ENCODE results near the gene PDCD10.

DNA sequence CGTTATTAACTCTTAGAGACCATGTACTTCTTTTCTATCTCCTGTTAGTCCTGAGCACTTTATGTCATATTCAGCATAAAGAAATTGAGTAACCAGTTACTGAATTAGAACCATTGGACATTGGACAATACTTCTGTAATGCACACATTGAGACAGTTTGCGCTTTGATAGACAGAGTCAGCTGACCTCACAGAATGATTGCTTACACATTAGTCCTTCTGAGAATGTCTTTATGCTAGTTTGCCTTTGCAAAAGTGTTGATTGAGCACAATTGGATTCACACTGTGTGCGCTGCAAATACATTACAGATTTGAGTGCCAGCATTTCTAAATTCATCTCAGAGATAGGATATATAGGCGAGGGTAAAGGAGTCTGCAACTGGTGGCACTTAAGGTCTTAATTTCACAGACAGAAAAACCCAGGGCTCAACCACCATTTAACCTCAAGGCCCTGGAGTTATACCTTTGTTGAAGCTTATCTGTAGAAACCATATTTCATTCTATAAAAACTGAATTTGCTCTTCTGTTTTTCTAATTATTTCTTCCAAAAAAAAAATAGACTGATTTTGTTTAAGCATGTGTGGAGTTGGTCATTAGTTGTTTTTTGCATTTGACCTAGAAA is 4.6 kb upstream of the PDCD10 start:
- TF ChIP-seq, protein P1, sequence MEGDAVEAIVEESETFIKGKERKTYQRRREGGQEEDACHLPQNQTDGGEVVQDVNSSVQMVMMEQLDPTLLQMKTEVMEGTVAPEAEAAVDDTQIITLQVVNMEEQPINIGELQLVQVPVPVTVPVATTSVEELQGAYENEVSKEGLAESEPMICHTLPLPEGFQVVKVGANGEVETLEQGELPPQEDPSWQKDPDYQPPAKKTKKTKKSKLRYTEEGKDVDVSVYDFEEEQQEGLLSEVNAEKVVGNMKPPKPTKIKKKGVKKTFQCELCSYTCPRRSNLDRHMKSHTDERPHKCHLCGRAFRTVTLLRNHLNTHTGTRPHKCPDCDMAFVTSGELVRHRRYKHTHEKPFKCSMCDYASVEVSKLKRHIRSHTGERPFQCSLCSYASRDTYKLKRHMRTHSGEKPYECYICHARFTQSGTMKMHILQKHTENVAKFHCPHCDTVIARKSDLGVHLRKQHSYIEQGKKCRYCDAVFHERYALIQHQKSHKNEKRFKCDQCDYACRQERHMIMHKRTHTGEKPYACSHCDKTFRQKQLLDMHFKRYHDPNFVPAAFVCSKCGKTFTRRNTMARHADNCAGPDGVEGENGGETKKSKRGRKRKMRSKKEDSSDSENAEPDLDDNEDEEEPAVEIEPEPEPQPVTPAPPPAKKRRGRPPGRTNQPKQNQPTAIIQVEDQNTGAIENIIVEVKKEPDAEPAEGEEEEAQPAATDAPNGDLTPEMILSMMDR (conservative IDR thresholded peaks at IDR 0.05), result no peak
- no peak for TF ChIP-seq EZH2 (IDR thresholded peaks at IDR 0.05; ENCODE audit: low read depth)
